Stromal cell of bone marrow (primary cell): Measurements from ENCODE around the gene MYO15A.

Experiments used
- DNase-seq: peaks from one replicate; pipeline ENCODE4 v3.0.0-alpha.2; 2012; ENCODE audit warnings: low read depth

Gene MYO15A

GRCh38 chr17:18108401-18109312, at the start of gene MYO15A:
Gene MYO15A, plus strand, starts transcription at chr17:18108756. Its CDS starts 10,045 bp downstream, at chr17:18118801.
- no peak for DNase-seq

DNA sequence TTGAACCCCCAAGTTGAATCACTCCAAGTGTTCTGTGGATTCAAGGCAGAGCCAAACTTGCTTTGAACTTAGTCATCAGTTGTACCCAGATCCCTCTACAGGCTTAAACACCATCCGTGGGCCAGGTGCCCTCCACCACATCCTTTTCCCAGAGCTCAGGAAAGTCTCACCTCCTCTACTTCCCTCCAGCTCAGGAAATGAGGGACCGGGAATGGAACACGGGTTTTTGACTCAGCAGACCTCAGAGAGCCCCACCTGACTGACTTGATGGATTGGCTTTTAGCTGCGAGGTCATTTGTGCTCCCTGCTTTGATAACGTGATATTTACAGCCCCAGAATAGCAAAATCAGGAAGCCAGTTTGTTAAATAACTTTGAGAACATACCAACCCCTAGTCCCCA, 49.3 kb upstream of the MYO15A start:
- DNase-seq, result no peak

GRCh38 chr17:18064053-18064452, 44.5 kb upstream of the MYO15A start:
- no peak for DNase-seq

DNA sequence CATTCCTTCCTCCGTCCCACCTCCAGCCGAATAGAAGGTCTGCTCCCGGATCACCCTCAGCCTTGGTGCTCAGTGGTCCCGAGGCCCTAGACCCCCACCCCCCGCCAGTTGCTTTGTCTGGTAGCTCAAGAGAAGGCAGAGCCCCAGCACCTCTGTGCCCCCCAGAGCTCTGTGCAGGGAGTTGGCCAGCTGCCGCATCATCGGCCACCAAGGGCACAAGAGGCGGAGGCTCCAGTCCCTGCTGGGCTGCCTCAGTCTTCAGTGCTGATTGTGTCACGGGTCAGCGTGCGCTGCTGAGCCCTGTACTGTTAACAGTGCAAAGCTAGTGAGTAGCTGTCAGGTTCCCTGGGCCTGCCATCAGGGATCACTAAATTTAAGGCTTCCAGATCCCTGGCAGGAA, 43.0 kb upstream of the MYO15A start:
- no peak for DNase-seq

DNA sequence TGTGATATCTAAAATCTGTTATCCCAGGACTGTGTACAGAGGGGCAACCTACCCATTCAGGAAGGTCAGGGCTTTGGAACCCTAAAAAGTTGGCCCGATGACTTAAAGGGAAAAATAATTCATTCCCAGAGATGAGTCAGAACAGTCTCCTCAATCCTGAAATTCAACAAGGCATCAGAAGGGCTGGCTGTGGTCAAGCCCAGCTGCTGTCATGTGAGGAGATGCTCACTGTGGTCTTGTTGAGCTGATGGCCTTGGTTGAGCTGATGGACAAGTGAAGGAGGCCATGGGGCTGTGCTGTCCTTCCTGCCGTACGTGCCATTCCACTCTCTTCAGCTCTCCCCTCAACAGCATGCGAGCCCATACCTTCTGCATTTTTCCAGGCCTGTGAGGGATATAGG, 41.7 kb upstream of the MYO15A start:
- DNase-seq, result no peak

- DNase-seq, result no peak
Observed at GRCh38 chr17:18069101-18069500, 39.5 kb upstream of the MYO15A start.

DNA sequence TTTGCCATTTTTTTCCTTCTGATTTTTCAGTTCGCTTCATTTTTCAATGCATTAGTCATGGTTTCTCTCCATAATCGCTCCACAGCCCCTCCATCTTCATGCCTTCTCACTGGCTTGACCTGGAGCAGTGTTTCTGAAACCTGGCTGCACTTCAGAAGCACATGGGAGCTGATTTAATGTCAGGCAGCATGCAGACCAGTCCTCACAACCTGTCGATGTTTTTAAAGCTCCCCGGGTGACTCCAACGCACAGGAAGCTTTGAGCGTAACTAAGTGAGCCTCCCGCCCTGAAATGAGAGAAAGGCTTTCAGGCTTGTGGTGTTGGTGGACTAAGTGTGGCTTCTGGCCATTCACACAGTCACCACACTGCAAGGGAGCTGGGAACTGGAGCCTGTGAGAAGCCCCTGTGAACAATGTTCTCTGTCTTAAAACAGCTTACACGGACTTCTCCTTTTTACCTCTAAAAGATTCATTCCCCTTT, 37.7 kb upstream of the MYO15A start:
- DNase-seq, result peak; percentile 45

DNA sequence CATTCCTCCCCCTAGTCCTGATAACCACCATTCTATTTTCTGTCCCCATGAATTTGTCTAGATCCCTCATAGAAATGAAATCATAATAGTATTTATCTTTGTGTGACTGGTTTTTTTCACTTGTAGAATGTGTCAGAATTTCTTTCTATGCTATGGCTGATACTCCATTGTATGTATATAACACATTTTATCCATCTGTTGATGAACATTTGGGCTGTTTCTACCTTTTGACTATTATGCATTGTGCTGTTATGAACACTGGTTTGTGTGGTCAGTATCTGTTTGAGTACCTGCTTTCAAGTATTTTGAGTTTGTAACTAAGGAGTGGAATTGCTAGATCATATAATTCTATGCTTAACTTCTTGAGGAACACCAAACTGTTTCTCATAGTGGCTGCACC, 36.8 kb upstream of the MYO15A start:
- DNase-seq, result no peak

DNA sequence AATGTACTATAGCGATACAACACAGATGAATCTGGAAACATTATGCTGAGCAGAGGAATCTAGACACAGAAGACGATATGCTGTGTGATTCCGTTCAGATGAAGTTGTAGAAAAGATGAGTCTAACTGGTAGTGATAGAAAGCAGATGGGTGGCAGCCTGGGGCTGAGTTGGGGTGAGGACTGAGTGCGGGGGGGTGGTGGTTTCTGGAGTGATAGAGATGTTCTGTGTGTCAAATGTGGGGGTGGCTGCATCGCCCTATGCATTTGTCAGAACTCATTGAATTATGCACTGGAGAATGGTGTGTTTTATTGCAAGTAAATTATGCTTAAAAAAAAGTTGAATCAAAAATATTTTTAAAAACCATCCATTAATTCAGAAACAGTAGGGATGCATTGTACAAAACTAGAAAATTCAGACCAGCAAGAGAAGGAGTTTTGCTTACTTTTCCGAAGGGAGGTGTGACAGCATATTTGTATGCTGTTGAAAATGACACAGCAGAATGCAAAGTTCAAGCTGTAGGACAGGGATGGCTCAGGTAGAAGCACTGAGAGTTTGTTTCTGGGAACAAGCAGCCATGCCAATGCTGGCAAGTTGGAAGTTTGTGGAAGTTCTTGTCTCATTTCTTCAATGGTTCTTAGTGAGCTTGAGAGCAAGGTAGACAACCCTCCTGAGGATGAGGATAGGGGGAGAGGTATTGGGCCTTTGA, 33.8 kb upstream of the MYO15A start:
- no peak for DNase-seq

GRCh38 chr17:18076936-18077335, 31.6 kb upstream of the MYO15A start:
- no peak for DNase-seq

DNA sequence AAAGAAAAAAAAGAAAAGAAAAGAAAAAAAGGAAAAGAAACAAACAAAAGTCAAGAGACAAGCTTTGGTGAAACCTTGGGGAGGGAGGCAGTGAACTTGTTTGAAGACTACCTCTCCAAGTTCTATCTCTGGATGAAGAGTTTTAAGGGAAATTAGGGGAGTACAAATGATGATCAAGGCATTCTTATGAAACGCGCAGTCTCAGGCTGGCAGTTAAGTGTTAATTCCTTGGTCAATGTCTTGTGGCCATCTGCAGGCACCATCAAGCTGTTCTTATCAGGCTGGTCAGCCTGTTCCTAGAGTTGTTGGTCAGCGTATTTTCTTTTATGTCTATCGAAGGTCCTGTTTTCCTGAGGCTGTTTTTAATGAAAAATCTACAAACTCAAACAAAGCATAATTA, 29.0 kb upstream of the MYO15A start:
- no peak for DNase-seq

GRCh38 chr17:18084256-18084655, 24.3 kb upstream of the MYO15A start:
- DNase-seq, result no peak

DNA sequence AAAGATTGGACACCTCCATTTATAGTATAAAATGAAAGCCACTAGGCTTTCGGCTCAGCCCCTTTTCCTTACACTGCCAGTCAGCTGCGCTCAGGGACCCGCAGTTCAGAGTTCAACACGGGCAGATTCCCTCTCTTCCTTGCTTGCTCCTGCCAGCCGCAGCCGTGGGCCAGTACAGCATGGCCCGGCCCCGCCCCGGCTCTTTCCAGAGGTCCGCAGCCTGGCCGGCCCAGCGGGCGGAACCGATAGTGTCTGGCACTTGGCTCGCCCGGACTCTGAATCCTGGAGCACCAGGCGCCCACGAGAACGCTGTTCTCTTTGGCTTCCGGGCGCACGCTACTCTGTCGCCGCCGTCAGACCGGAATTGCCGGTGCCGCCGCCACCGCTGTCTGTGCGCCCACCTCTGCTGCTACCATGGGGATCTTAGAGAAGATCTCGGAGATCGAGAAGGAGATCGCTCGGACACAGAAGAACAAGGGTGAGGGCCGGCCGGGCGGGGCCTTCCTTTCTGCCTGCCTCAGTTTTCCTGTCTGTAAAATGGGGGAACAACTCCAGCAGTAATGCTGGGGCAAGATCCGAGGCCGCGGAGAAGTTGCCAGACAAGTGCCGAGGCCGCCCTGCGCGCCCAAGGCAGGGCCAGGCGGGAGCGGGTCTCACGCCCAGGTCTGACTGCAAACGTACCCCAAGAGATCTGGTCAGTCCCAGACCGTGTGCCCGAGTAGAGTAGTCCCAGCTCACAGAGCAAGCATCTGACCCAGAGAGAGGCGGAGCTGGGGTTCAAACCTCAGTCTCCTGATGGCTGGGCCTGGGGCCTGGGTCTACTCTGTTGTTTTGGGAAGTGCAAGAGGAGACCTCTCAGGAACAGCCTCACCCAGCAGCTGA, 20.7 kb upstream of the MYO15A start, which contains the start of gene DRG2:
TSS of gene DRG2 (plus strand) at position 339 of the 882 bp plus-strand sequence. CDS start at position 415, 76 bp downstream.
- DNase-seq, result peak; percentile 82

GRCh38 chr17:18089613-18090012, 18.9 kb upstream of the MYO15A start:
- no peak for DNase-seq

DNA sequence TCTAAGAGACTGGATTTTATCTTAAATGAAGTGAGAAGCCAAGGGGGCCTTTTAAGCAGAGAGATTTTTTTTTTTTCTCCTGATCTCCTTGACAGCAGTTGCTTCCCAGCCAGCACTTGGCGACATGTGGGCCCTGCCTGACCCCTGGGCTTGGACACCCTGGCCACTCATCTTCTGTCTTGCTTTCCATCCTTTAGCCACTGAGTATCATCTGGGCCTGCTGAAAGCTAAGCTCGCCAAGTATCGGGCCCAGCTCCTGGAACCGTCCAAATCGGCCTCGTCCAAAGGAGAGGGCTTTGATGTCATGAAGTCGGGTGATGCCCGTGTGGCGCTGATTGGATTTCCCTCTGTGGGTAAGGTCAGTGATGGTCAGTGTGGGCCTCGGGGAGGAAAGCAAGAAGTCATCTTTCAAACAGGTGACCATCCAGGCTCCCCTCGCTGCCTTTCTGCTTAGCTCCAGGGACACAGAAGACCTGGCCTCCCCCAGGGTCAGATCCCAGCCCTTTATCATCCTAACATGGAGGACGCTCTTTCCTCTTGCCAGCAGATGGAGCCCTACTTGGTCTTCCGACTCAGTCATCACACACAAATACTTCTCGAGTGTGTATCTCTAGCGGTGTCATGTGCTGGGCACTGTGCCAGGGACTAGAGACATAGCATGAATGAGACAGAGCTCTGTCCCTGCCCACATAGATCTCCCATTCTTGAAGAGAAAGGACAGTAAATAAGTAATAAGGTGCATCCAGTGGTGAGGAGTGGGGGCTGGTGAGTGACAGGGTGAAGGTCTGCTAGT, 14.7 kb upstream of the MYO15A start:
- peak; percentile 34 for DNase-seq

GRCh38 chr17:18094409-18094807, 14.1 kb upstream of the MYO15A start:
- no peak for DNase-seq

- DNase-seq, result no peak
Observed at GRCh38 chr17:18099516-18099915, 9.0 kb upstream of the MYO15A start.

GRCh38 chr17:18100616-18101015, 7.9 kb upstream of the MYO15A start:
- DNase-seq, result no peak

- DNase-seq, result no peak
Observed at GRCh38 chr17:18101828-18102227, 6.7 kb upstream of the MYO15A start.

- no peak for DNase-seq
Observed at GRCh38 chr17:18102640-18103039, 5.9 kb upstream of the MYO15A start.

- DNase-seq, result no peak
Observed at GRCh38 chr17:18105027-18105426, 3.5 kb upstream of the MYO15A start.
